Small intestine (tissue), 7 donors: ENCODE measurements around the gene EXOC3. TPM values are rescaled to one million over a fixed set of nuclear protein-coding genes. Genes with fewer than 3 reads are reported as not detected.

Experiments
- DNase-seq, 2 donors: peaks; one replicate each; pipeline versions ENCODE4 v3.0.0 to v3.0.0-alpha.2; 2013
- FAIRE-seq: peaks from 2 replicates; lab custom pipeline; 2012; peaks lifted over from hg19 to GRCh38; lab: Jason Lieb, UNC
- H3K27ac ChIP-seq, 3 donors: one replicate each; pipeline ENCODE4 v1.5.1; 2013; ENCODE audit warnings: low read length in 2 of 3, mild to moderate bottlenecking in 2 of 3, control low read depth in 1 of 3, inconsistent platforms in 1 of 3, low read depth in 1 of 3, moderate library complexity in 1 of 3
- H3K27me3 ChIP-seq, 3 donors: one replicate each; pipeline ENCODE4 v1.6.1; 2013; ENCODE audit warnings: low read length in 3 of 3, inconsistent platforms in 1 of 3; ENCODE audit not compliant: control insufficient read depth in 3 of 3, insufficient read depth in 3 of 3
- H3K36me3 ChIP-seq, 3 donors: one replicate each; pipeline ENCODE4 v1.6.1; 2013; ENCODE audit warnings: low read length in 3 of 3, inconsistent platforms in 1 of 3, low read depth in 1 of 3, mild to moderate bottlenecking in 1 of 3, moderate library complexity in 1 of 3; ENCODE audit not compliant: control insufficient read depth in 3 of 3, insufficient read depth in 2 of 3
- H3K4me1 ChIP-seq, 3 donors: one replicate each; pipeline ENCODE4 v1.6.1; 2013; ENCODE audit warnings: low read length in 2 of 3, inconsistent platforms in 1 of 3, low read depth in 1 of 3, mild to moderate bottlenecking in 1 of 3, moderate library complexity in 1 of 3; ENCODE audit not compliant: control insufficient read depth in 3 of 3, insufficient read depth in 2 of 3
- H3K4me3 ChIP-seq, 3 donors: one replicate each; pipeline ENCODE4 v1.5.1; 2013; ENCODE audit warnings: low read length in 3 of 3, control low read depth in 1 of 3, inconsistent platforms in 1 of 3, low read depth in 1 of 3, mild to moderate bottlenecking in 1 of 3, moderate library complexity in 1 of 3
- H3K9me3 ChIP-seq, 2 donors: one replicate each; pipeline ENCODE4 v1.6.1; 2013; ENCODE audit warnings: low read depth in 1 of 2, low read length in 1 of 2; ENCODE audit not compliant: control insufficient read depth in 2 of 2, insufficient read depth in 1 of 2
- WGBS, 3 donors: extraction: QIAGEN DNeasy Blood & Tissue Kit; methylation state at CpG; one replicate each; pipeline ENCODE4 v1.1.7; 2013; 5-methylcytosine and 5-hydroxymethylcytosine counted together
- polyA plus RNA-seq, 4 donors: library from polyadenylated mRNA; stranded (reverse) in 3 of 4; unstranded in 1 of 4; fragments of 200-250 nt in 3 of 4; fragments of 120-200 nt in 1 of 4; gene quantifications; one replicate each; pipeline versions ENCODE4 v1.2.1 to v1.2.3, GENCODE V29; 2013
- donor health status: healthy with polysubstance abuse.
- donor health status: control.
- donor health status: control.
- donor health status: Bipolar disorder and iron deficiency.
- donor health status: healthy.

Gene EXOC3
- polyA plus RNA-seq, 4 donors: 47.2 to 85.7 (median 64.4) TPM

GRCh38 chr5:445591-445990 is 2.6 kb downstream of the EXOC3 start:
- FAIRE-seq: no peak

DNA sequence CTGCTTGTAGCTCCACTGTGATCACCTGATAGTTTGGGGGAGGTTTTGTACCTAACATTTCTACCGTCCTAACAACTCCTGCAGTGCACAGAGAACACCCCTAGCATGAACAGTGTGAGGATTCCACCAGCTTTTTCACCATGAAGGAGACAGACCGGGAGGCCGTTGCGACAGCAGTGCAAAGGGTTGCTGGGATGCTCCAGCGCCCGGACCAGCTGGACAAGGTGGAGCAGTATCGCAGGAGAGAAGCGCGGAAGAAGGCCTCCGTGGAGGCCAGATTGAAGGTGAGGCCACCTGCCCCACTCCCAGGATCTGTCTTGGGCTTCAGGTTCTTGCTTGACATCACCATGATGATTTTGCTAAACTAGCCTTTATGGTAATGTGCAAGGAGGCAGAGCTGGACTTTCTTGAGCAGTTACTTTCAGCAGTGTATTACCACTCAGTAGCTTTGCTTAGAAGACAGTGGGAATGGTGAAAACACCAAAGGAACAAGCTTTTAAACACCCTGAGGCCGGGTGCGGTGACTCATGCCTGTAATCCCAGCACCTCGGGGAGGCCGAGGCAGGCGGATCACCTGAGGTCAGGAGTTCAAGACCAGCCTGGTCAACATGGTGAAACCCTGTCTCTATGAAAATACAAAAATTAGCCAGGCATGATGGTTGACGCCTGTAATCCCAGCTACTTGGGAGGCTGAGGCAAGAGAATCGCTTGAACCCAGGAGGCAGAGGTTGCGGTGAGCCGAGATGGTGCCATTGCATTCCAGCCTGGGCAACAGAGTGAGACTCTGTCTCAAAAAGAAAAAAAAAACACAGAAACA is 3.3 kb downstream of the EXOC3 start:
- no peak for FAIRE-seq
- 84 to 86% (median 85%) methylated on average over 19 of the region's 19 CpGs for WGBS, 3 donors

More at GRCh38 chr5:445591-445990, 2.6 kb downstream of the EXOC3 start:
- Histone ChIP-seq H3K4me1 (peaks cover 5 to 13% (median 5%) of the 10 kb centered on the region in 3 donors), H3K4me3 (no peak overlapping the region), H3K9me3 (no peaks in the 10 kb centered on the region), H3K27me3 (no peaks in the 10 kb centered on the region), H3K36me3 (peaks cover 10 to 40% (median 16%) of the 10 kb centered on the region in 3 donors), H3K27ac (no peak overlapping the region)
- DNase-seq: no peak
- 87 to 90% (median 89%) methylated on average over 10 of the region's 10 CpGs for WGBS, 3 donors

GRCh38 chr5:446883-447263 is 3.9 kb downstream of the EXOC3 start:
- FAIRE-seq: no peak
- no peak overlapping the region for H3K27ac ChIP-seq
- H3K36me3 ChIP-seq: peaks cover 12 to 40% (median 16%) of the 10 kb centered on the region in 3 donors
- peaks cover 0 to 5% of the 10 kb centered on the region in 2 donors for H3K9me3 ChIP-seq
- WGBS, 3 donors: 48 to 55% (median 50%) methylated on average over 7 of the region's 7 CpGs
- DNase-seq: peak; percentile 54 to 58
- H3K4me1 ChIP-seq: peaks cover 5 to 12% (median 5%) of the 10 kb centered on the region in 3 donors
- no peaks in the 10 kb centered on the region for H3K27me3 ChIP-seq
- no peak overlapping the region for H3K4me3 ChIP-seq

More for the DNA sequence above, 3.3 kb downstream of the EXOC3 start:
- no peak overlapping the region for H3K27ac ChIP-seq
- no peak overlapping the region for H3K4me3 ChIP-seq
- H3K9me3 ChIP-seq: no peaks in the 10 kb centered on the region
- no peak for DNase-seq
- no peaks in the 10 kb centered on the region for H3K27me3 ChIP-seq
- peaks cover 5 to 13% (median 5%) of the 10 kb centered on the region in 3 donors for H3K4me1 ChIP-seq
- peaks cover 10 to 40% (median 16%) of the 10 kb centered on the region in 3 donors for H3K36me3 ChIP-seq

DNA sequence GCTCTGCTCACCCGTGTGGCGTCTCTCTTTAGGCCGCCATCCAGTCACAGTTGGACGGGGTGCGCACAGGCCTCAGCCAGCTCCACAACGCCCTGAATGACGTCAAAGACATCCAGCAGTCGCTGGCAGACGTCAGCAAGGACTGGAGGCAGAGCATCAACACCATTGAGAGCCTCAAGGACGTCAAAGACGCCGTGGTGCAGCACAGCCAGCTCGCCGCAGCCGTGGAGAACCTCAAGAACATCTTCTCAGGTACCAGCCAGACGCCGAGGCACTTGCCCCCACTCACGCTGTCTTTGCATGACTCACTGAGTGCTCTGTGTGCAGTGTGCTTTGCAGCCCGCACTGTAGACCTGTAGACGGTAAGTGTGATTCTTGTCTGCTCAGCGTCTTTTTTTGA is 4.5 kb downstream of the EXOC3 start:
- DNase-seq: no peak
- Histone ChIP-seq H3K27ac (no peak overlapping the region), H3K4me1 (peaks cover 0 to 7% (median 5%) of the 10 kb centered on the region in 3 donors), H3K4me3 (no peak overlapping the region), H3K36me3 (peaks cover 12 to 41% (median 16%) of the 10 kb centered on the region in 3 donors), H3K27me3 (no peaks in the 10 kb centered on the region), H3K9me3 (peaks cover 0 to 9% of the 10 kb centered on the region in 2 donors)
- WGBS, 3 donors: 94 to 96% (median 95%) methylated on average over 21 of the region's 21 CpGs
- FAIRE-seq: no peak

- Histone ChIP-seq H3K9me3 (peaks cover 0 to 13% of the 10 kb centered on the region in 2 donors), H3K36me3 (peaks cover 13 to 48% (median 22%) of the 10 kb centered on the region in 3 donors), H3K27ac (no peak overlapping the region), H3K4me1 (peaks cover 0 to 7% (median 5%) of the 10 kb centered on the region in 3 donors), H3K27me3 (no peaks in the 10 kb centered on the region), H3K4me3 (no peak overlapping the region)
- WGBS, 3 donors: 86 to 92% (median 89%) methylated on average over 20 to 21 of the region's 21 CpGs
- FAIRE-seq (no peak), DNase-seq (no peak)
These were observed 5.2 kb downstream of the EXOC3 start for GRCh38 chr5:448061-448765.

- H3K27ac ChIP-seq: no peak overlapping the region
- 88 to 90% (median 90%) methylated on average over 12 of the region's 12 CpGs for WGBS, 3 donors
These were observed 5.8 kb downstream of the EXOC3 start for GRCh38 chr5:448766-449090.

DNA sequence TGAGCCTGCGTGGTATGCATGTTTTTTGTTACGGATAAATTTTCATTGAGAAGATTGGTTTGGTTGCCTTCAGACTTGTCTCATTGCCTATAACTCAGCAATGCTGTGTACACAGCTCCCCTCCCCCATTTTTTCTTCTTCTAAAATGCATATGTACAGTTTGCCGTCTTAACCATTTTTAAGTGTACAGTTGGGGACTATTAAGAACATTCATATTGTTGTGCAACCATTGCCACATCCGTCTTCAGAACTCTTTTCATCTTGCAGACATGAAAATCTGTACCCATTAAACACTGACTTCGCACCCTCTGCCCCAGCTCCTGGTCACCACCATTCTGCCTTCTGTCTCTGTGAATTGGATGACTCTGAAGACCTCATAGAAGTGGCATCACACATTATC is 6.2 kb downstream of the EXOC3 start:
- FAIRE-seq (no peak), DNase-seq (no peak)
- peaks cover 18 to 57% (median 31%) of the 10 kb centered on the region in 3 donors for H3K36me3 ChIP-seq
- H3K4me1 ChIP-seq: peaks cover 0 to 3% (median 2%) of the 10 kb centered on the region in 3 donors
- no peak overlapping the region for H3K4me3 ChIP-seq
- 93 to 96% (median 95%) methylated on average over 5 of the region's 5 CpGs for WGBS, 3 donors
- H3K27ac ChIP-seq: no peak overlapping the region
- H3K9me3 ChIP-seq: peaks cover 0 to 13% of the 10 kb centered on the region in 2 donors
- H3K27me3 ChIP-seq: no peaks in the 10 kb centered on the region

More at GRCh38 chr5:448766-449090, 5.8 kb downstream of the EXOC3 start:
- peaks cover 18 to 53% (median 27%) of the 10 kb centered on the region in 3 donors for H3K36me3 ChIP-seq
- H3K9me3 ChIP-seq: peaks cover 0 to 13% of the 10 kb centered on the region in 2 donors
- peaks cover 0 to 6% (median 5%) of the 10 kb centered on the region in 3 donors for H3K4me1 ChIP-seq
- FAIRE-seq (no peak), DNase-seq (no peak)
- H3K4me3 ChIP-seq: no peak overlapping the region
- no peaks in the 10 kb centered on the region for H3K27me3 ChIP-seq
